GM19395 (cell line): ENCODE data around the gene BCDIN3D.

Experiments
- ATAC-seq: cut with Tn5 transposase; IDR thresholded peaks from one replicate; pipeline ENCODE4 v1.9.1; 2021; ENCODE audit warnings: mild to moderate bottlenecking, moderate library complexity; ENCODE audit not compliant: unreplicated experiment

Gene BCDIN3D

GRCh38 chr12:49823951-49824350, 19.0 kb downstream of the BCDIN3D start:
- ATAC-seq, result no peak

GRCh38 chr12:49823350-49823749, 19.6 kb downstream of the BCDIN3D start:
- no peak for ATAC-seq

- no peak for ATAC-seq
These were observed 21.3 kb downstream of the BCDIN3D start for GRCh38 chr12:49821373-49822287.

GRCh38 chr12:49819786-49820185, 23.1 kb downstream of the BCDIN3D start:
- ATAC-seq, result no peak

- ATAC-seq, result no peak
These were observed 24.5 kb downstream of the BCDIN3D start for GRCh38 chr12:49818241-49818895.

- no peak for ATAC-seq
These were observed 29.8 kb downstream of the BCDIN3D start for GRCh38 chr12:49813131-49813530.

GRCh38 chr12:49811961-49812401, 30.9 kb downstream of the BCDIN3D start:
- no peak for ATAC-seq

GRCh38 chr12:49811136-49811535, 31.8 kb downstream of the BCDIN3D start:
- ATAC-seq, result no peak

- ATAC-seq, result no peak
These were observed 33.0 kb downstream of the BCDIN3D start for GRCh38 chr12:49809906-49810389.

GRCh38 chr12:49809381-49809905, 33.5 kb downstream of the BCDIN3D start:
- no peak for ATAC-seq

GRCh38 chr12:49808686-49809380, 34.1 kb downstream of the BCDIN3D start:
- ATAC-seq, result no peak

GRCh38 chr12:49807991-49808580, 34.8 kb downstream of the BCDIN3D start:
- ATAC-seq, result no peak

- ATAC-seq, result no peak
These were observed 36.0 kb downstream of the BCDIN3D start for GRCh38 chr12:49806877-49807276.

GRCh38 chr12:49806321-49806813, 36.5 kb downstream of the BCDIN3D start:
- no peak for ATAC-seq

- ATAC-seq, result no peak
These were observed 37.5 kb downstream of the BCDIN3D start for GRCh38 chr12:49805409-49805808.

- ATAC-seq, result no peak
These were observed 38.1 kb downstream of the BCDIN3D start for GRCh38 chr12:49804821-49805220.

- no peak for ATAC-seq
These were observed 39.0 kb downstream of the BCDIN3D start for GRCh38 chr12:49803693-49804450.

- no peak for ATAC-seq
These were observed 41.5 kb downstream of the BCDIN3D start for GRCh38 chr12:49801141-49802063.
